HUES6 (cell line): ENCODE data around the gene DPY19L3.

Experiments used
- H3K27ac ChIP-seq: 2 replicates; pipeline ENCODE4 v1.7.0; 2013; ENCODE audit warnings: low read depth, mild to moderate bottlenecking, low read length, inconsistent platforms
- H3K27me3 ChIP-seq: 2 replicates; pipeline ENCODE4 v1.6.1; 2013; ENCODE audit warnings: low read length; ENCODE audit not compliant: control insufficient read depth, insufficient read depth
- H3K36me3 ChIP-seq: 2 replicates; pipeline ENCODE4 v1.6.1; 2013; ENCODE audit warnings: low read length; ENCODE audit not compliant: control insufficient read depth, insufficient read depth
- H3K4me1 ChIP-seq: 2 replicates; pipeline ENCODE4 v1.6.1; 2013; ENCODE audit warnings: low read length; ENCODE audit not compliant: control insufficient read depth, insufficient read depth
- H3K4me3 ChIP-seq: 2 replicates; pipeline ENCODE4 v1.5.1; 2013; ENCODE audit warnings: low read depth, low read length
- H3K9ac ChIP-seq: one replicate; pipeline ENCODE4 v1.6.1; 2013; ENCODE audit warnings: mild to moderate bottlenecking, low read length
- H3K9me3 ChIP-seq: 2 replicates; pipeline ENCODE4 v1.6.1; 2013; ENCODE audit warnings: low read depth, low read length; ENCODE audit not compliant: control insufficient read depth, insufficient read depth

Gene DPY19L3

GRCh38 chr19:32519023-32519422 is 113.5 kb downstream of the DPY19L3 start:
- H3K4me3 ChIP-seq: no peak overlapping the region
- no peak overlapping the region for H3K27ac ChIP-seq
- H3K36me3 ChIP-seq: no peaks in the 10 kb centered on the region
- H3K27me3 ChIP-seq: peaks cover 7% of the 10 kb centered on the region; the same call in 1 of the 2 replicates
- H3K4me1 ChIP-seq: no peaks in the 10 kb centered on the region
- no peak overlapping the region for H3K9ac ChIP-seq
- no peaks in the 10 kb centered on the region for H3K9me3 ChIP-seq

DNA sequence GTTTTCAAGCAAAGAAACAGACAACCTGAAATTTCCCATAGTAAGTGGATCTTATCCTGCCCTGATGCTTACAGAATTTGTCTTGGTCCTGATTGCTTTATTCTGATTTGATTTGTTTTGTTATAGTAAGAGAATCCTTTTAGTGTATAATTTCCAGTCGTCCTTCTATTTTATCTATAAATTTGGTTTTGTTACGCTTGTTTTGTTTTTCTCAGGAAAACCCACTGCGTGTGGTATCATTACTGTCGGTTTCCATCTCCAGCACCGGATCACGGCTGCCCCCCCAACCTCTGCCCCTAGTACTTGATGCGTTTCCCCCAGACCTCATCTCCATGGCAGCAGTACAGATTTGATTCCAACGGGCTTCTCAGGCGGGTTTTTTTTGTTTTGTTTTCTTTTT is 117.4 kb downstream of the DPY19L3 start:
- no peaks in the 10 kb centered on the region for H3K36me3 ChIP-seq
- H3K27ac ChIP-seq: no peak overlapping the region
- no peaks in the 10 kb centered on the region for H3K9me3 ChIP-seq
- H3K27me3 ChIP-seq: peaks cover 7% of the 10 kb centered on the region; the same call in 1 of the 2 replicates
- no peaks in the 10 kb centered on the region for H3K4me1 ChIP-seq
- H3K9ac ChIP-seq: no peak overlapping the region
- no peak overlapping the region for H3K4me3 ChIP-seq

DNA sequence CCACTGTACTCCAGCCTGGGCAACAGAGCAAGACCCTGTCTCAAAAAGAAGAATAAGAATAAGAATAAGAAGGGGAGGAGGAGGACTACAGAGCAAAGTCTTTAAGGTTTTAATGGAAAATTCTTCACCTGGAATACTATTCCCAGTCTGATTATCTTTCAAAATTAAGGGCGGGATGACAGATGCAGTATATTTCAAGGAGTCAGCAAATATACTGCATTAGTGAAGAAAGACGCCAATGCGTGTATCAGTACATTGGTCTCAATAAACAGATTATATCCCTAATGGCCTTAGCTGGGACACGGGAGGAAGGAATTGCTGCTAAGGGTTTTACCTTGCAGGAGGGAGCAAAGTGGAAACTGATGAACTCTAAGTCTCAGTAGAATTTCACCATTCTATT is 121.3 kb downstream of the DPY19L3 start:
- no peaks in the 10 kb centered on the region for H3K27me3 ChIP-seq
- H3K9ac ChIP-seq: no peak overlapping the region
- H3K9me3 ChIP-seq: peaks cover 9% of the 10 kb centered on the region
- no peak overlapping the region for H3K4me3 ChIP-seq
- no peaks in the 10 kb centered on the region for H3K36me3 ChIP-seq
- H3K27ac ChIP-seq: no peak overlapping the region
- H3K4me1 ChIP-seq: no peaks in the 10 kb centered on the region

DNA sequence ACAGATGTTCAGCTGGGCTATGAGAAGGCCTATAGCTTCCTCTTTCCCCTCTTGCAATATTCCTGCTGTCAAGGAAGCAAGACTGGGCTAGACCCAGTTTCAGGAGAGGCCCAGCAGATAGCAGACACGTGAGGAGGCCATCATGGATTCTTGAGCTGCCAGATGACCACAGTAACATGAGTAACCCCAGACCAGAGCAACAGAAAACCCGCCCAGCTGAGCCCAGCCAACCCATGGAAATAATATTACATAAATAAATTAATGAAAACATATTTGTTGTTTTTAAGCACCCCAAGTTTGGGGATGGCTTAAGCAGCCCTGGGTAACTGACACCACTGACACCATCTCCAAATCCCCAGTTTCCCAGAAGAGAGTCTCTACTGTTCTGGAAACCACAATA is 125.2 kb downstream of the DPY19L3 start:
- Histone ChIP-seq H3K27me3 (no peaks in the 10 kb centered on the region), H3K36me3 (no peaks in the 10 kb centered on the region), H3K27ac (no peak overlapping the region), H3K9ac (no peak overlapping the region), H3K9me3 (peaks cover 9% of the 10 kb centered on the region), H3K4me1 (no peaks in the 10 kb centered on the region), H3K4me3 (no peak overlapping the region)

- H3K27ac ChIP-seq: no peak overlapping the region
- H3K4me1 ChIP-seq: no peaks in the 10 kb centered on the region
- H3K9me3 ChIP-seq: peaks cover 9% of the 10 kb centered on the region
- H3K4me3 ChIP-seq: no peak overlapping the region
- no peaks in the 10 kb centered on the region for H3K27me3 ChIP-seq
- no peaks in the 10 kb centered on the region for H3K36me3 ChIP-seq
- H3K9ac ChIP-seq: no peak overlapping the region
Observed at GRCh38 chr19:32532233-32532632, 126.7 kb downstream of the DPY19L3 start.
